Heart right ventricle (tissue), 16 donors: Measurements from ENCODE around the gene DKK3. TPM values are rescaled to one million over a fixed set of nuclear protein-coding genes. Genes with fewer than 3 reads are reported as not detected.

Experiments used
- ATAC-seq, 8 donors: fragments of 200-7000 bp; cut with Tn5 transposase; one replicate each; pipeline ENCODE4 v1.9.1; 2020; ENCODE audit warnings: mild to moderate bottlenecking in 8 of 8, moderate library complexity in 8 of 8, moderate number of reproducible peaks in 1 of 8
- DNase-seq, 2 donors: peaks; one replicate each; pipeline ENCODE4 v3.0.0-alpha.2; 2020
- H3K27ac ChIP-seq, 10 donors: fragments of 200-600 bp; sonication (generic) in 2 of 10; one replicate each; pipeline versions ENCODE4 v1.5.0 to v1.8.0; 2020 to 2022; ENCODE audit warnings: mild to moderate bottlenecking in 3 of 10
- H3K27me3 ChIP-seq, 7 donors: fragments of 200-600 bp; one replicate each; pipeline ENCODE4 v1.8.0; 2021 to 2022; ENCODE audit warnings: mild to moderate bottlenecking in 2 of 7
- H3K36me3 ChIP-seq, 9 donors: fragments of 200-600 bp; sonication (generic) in 1 of 9; one replicate each; pipeline versions ENCODE4 v1.5.0 to v1.8.0; 2020 to 2022; ENCODE audit warnings: mild to moderate bottlenecking in 2 of 9
- H3K4me1 ChIP-seq, 9 donors: fragments of 200-600 bp; sonication (generic) in 1 of 9; one replicate each; pipeline versions ENCODE4 v1.5.0 to v1.8.0; 2020 to 2022; ENCODE audit warnings: mild to moderate bottlenecking in 4 of 9
- H3K4me3 ChIP-seq, 10 donors: fragments of 200-600 bp; sonication (generic) in 2 of 10; one replicate each; pipeline versions ENCODE4 v1.5.0 to v1.8.0; 2020 to 2022; ENCODE audit warnings: mild to moderate bottlenecking in 7 of 10, moderate library complexity in 2 of 10
- H3K9me3 ChIP-seq, 11 donors: fragments of 200-600 bp in 10 of 11; sonication (generic) in 2 of 11; one replicate each; pipeline versions ENCODE4 v1.5.0 to v1.8.0; 2013 to 2022; ENCODE audit warnings: mild to moderate bottlenecking in 2 of 11, control low read depth in 1 of 11, moderate library complexity in 1 of 11
- WGBS, 2 donors: extraction: QIAGEN DNeasy Blood & Tissue Kit; methylation state at CpG; one replicate each; pipeline ENCODE4 v1.1.7; 2013; ENCODE audit warnings: inconsistent platforms in 1 of 2; 5-methylcytosine and 5-hydroxymethylcytosine counted together
- intact Hi-C, 10 donors: fragments of 100-400 bp; cut with DNase I; formaldehyde crosslinking; loops; one replicate each; pipeline versions ENCODE4 v1.11.1 to v1.14.2; 2022
- polyA plus RNA-seq, 2 donors: library from polyadenylated mRNA; stranded (reverse); fragments of 200-250 nt; gene quantifications; one replicate each; pipeline ENCODE4 v1.2.3, GENCODE V29; 2013
- total RNA-seq, 10 donors: library from RNA; stranded (reverse); fragmentation: NEBNext Ultra II Directional in 3 of 10; extraction: Animal tissue kit (Norgen Biotek cat#: 25700) in 3 of 10; gene quantifications; one replicate each; pipeline versions ENCODE4 v1.2.1 to v1.2.4, GENCODE V29; 2021 to 2023
- TF ChIP-seq, protein P1 (sequence below), 9 donors: fragments of 200-600 bp; sonication (generic) in 2 of 9; IDR thresholded peaks; one replicate each; pipeline versions ENCODE4 v1.5.0 to v1.8.0; 2021 to 2022; ENCODE audit warnings: antibody characterized with exemption in 9 of 9, mild to moderate bottlenecking in 5 of 9, moderate library complexity in 1 of 9
- donor health status: Arrhythmogenic right ventricular cardiomyopathy.
- donor health status: ischemic (EF 13 %, LVEDD 7.1; RV severe dilation, severe dysfunction).
- donor health status: healthy with polysubstance abuse.
- donor health status: DM: no; HTN: yes; CAD: no.
- donor health status: DM: no; HTN: no; CAD: no.
- donor health status: ischemic (EF 25% LVEDD 6.9; RV normal size, moderate dysfunction).
- donor health status: ischemic (EF 25% LVEDD 5.7; RV mildly dilated, moderate dysfunction).
- donor health status: healthy.
- donor health status: DM: yes; HTN: yes; CAD: no.
- donor health status: Ischemic cardiomyopathy.
- donor health status: ischemic (EF 35%, LVEDD 5.7; RV mildly dilated, moderate dysfunction).
- donor health status: nonischemic (EF 11% LVEDD 7.7; RV severe dilation, severe dysfunction).
- donor health status: DM: yes; HTN: yes; CAD: no.
- donor health status: PGD.
- donor health status: ischemic (EF 29% LVEDD 5.4; RV normal size, mild dysfunction).
- donor health status: nonischemic (EF 23%, LVEDD 6.1; RV moderate dilation, normal function).

Gene DKK3
- total and polyA plus RNA-seq, 12 donors: 113 to 1,034 (median 601) TPM

DNA sequence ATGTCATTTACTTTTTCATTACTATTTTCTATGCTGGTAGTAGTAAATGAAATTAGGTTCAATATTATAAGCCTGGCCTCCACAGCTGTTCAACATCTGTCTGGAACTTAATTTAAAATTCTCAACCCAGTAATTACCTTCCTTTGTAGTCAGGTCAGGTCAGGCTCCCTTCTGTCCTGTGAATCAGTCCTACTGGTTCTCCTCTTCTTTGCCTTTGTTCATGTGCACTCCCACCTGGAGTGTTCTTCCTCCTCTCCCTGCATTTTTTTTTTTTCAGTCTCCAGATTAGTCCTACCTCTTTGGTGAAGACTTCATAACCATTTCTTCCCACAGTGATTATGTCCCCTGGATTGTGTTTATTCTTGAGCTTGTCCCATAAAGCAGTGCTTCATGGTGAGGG is 67.9 kb downstream of the DKK3 start:
- no peak for DNase-seq
- ATAC-seq: no peak
- H3K9me3 ChIP-seq: no peaks in the 10 kb centered on the region
- H3K4me1 ChIP-seq: peaks cover 0 to 3% (median 0%) of the 10 kb centered on the region in 9 donors
- H3K4me3 ChIP-seq: no peak overlapping the region
- TF ChIP-seq, protein P1, sequence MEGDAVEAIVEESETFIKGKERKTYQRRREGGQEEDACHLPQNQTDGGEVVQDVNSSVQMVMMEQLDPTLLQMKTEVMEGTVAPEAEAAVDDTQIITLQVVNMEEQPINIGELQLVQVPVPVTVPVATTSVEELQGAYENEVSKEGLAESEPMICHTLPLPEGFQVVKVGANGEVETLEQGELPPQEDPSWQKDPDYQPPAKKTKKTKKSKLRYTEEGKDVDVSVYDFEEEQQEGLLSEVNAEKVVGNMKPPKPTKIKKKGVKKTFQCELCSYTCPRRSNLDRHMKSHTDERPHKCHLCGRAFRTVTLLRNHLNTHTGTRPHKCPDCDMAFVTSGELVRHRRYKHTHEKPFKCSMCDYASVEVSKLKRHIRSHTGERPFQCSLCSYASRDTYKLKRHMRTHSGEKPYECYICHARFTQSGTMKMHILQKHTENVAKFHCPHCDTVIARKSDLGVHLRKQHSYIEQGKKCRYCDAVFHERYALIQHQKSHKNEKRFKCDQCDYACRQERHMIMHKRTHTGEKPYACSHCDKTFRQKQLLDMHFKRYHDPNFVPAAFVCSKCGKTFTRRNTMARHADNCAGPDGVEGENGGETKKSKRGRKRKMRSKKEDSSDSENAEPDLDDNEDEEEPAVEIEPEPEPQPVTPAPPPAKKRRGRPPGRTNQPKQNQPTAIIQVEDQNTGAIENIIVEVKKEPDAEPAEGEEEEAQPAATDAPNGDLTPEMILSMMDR (IDR thresholded peaks at IDR 0.05): no peak
- intact Hi-C loops: no loop called here
- no peaks in the 10 kb centered on the region for H3K27me3 ChIP-seq
- no peak overlapping the region for H3K27ac ChIP-seq
- peaks cover 0 to 100% (median 39%) of the 10 kb centered on the region in 9 donors for H3K36me3 ChIP-seq

DNA sequence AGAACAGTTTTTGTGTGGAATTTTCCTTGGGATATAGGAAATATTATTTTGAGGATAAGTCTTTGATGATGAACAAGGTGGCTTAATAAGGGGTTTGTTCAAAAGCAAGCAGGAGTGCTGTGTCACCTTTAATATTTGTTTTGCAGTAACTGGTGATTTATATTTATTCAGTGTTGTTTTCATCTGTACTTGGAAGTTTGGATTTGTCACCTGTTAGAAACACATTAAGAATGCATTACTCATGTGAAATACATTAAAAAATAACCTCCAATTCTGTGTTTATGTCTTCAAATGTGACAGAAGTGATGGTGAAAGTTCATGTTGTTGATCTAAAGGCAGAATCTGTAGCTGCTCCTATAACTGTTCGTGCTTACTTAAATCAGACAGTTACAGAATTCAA is 70.5 kb downstream of the DKK3 start:
- WGBS, 2 donors: 96 to 98% methylated on average over 1 of the region's 1 CpG
- Histone ChIP-seq H3K4me1 (peaks cover 0 to 6% (median 0%) of the 10 kb centered on the region in 9 donors), H3K4me3 (no peak overlapping the region), H3K27ac (no peak overlapping the region), H3K9me3 (no peaks in the 10 kb centered on the region), H3K36me3 (peaks cover 0 to 100% (median 30%) of the 10 kb centered on the region in 9 donors), H3K27me3 (no peaks in the 10 kb centered on the region)
- intact Hi-C loops: loop anchor here in 2 of 10 donors (10.0 kb wide), 2 partner anchors 307 to 347 kb away; no protein-coding TSS in a partner anchor
- ATAC-seq: no peak
- TF ChIP-seq, protein P1 (IDR thresholded peaks at IDR 0.05): no peak
- no peak for DNase-seq

DNA sequence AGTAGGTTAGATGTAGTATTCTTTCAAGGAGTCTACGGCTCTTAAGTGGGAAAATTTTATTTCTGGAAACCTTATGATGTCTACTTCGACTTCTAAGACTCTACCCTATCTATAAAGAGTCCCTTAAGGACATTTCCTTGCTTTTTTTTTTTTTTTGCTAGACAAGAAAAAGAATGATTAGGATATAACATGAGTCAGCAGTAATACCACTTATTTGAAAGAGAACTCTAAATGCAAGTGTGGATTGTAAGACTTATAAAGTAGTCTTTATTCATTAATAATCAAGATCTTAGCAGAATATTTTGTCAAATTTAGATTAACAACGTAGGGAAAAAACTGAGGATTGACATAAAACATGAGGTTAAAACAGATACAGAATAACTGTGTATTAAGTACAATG is 71.0 kb downstream of the DKK3 start:
- intact Hi-C loops: loop anchor here in 2 of 10 donors (10.0 kb wide), 2 partner anchors 307 to 347 kb away; no protein-coding TSS in a partner anchor
- no peak for ATAC-seq
- peaks cover 0 to 100% (median 30%) of the 10 kb centered on the region in 9 donors for H3K36me3 ChIP-seq

DNA sequence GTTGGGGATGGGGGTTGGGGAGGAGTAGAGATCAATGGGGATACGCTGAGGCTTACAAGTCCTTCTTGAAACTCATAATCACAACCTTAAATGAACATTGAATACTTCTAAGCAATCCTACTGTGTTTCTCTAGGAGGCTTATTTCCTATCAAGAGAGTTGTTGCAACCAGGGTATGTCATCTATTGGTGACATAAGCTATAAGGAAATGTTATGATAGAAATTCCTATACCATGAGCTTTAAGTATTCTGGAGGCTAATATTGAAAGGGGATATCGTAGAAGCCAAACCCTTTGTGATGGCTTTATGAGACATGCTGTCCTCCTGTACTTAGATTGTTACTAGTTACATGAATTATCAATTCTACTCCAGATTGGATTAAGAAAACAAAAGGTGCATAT is 72.9 kb downstream of the DKK3 start:
- peaks cover 0 to 6% (median 0%) of the 10 kb centered on the region in 9 donors for H3K4me1 ChIP-seq
- intact Hi-C loops: loop anchor here in 2 of 10 donors (10.0 kb wide), 2 partner anchors 309 to 349 kb away; no protein-coding TSS in a partner anchor
- DNase-seq: no peak
- peaks cover 0 to 98% (median 18%) of the 10 kb centered on the region in 9 donors for H3K36me3 ChIP-seq
- H3K4me3 ChIP-seq: no peak overlapping the region
- 94 to 97% methylated on average over 2 of the region's 2 CpGs for WGBS, 2 donors
- no peaks in the 10 kb centered on the region for H3K9me3 ChIP-seq
- H3K27me3 ChIP-seq: no peaks in the 10 kb centered on the region
- H3K27ac ChIP-seq: no peak overlapping the region
- TF ChIP-seq, protein P1 (IDR thresholded peaks at IDR 0.05): no peak
- no peak for ATAC-seq

More for the DNA sequence above, 71.0 kb downstream of the DKK3 start:
- DNase-seq: no peak
- no peaks in the 10 kb centered on the region for H3K9me3 ChIP-seq
- H3K27me3 ChIP-seq: no peaks in the 10 kb centered on the region
- no peak overlapping the region for H3K27ac ChIP-seq
- H3K4me3 ChIP-seq: no peak overlapping the region
- WGBS, 2 donors: 71% methylated on average over 3 of the region's 3 CpGs
- H3K4me1 ChIP-seq: peaks cover 0 to 6% (median 0%) of the 10 kb centered on the region in 9 donors
- TF ChIP-seq, protein P1 (IDR thresholded peaks at IDR 0.05): no peak
